ENCODE measurements around the gene ZFP62. TPM values are rescaled to one million over a fixed set of nuclear protein-coding genes. Genes with fewer than 3 reads are reported as not detected.

The ZFP62 gene
- total RNA-seq, 4 donors from 2014 or later, result 9.2 to 21.8 (median 10.8) TPM

GRCh38 chr5:180874804-180875582, 13.9 kb upstream of the ZFP62 start:
- ATAC-seq (ENCODE audit: low FRiP score) (no peak), DNase-seq (ENCODE audit: low spot score) (no peak)
- TF ChIP-seq, protein P1, sequence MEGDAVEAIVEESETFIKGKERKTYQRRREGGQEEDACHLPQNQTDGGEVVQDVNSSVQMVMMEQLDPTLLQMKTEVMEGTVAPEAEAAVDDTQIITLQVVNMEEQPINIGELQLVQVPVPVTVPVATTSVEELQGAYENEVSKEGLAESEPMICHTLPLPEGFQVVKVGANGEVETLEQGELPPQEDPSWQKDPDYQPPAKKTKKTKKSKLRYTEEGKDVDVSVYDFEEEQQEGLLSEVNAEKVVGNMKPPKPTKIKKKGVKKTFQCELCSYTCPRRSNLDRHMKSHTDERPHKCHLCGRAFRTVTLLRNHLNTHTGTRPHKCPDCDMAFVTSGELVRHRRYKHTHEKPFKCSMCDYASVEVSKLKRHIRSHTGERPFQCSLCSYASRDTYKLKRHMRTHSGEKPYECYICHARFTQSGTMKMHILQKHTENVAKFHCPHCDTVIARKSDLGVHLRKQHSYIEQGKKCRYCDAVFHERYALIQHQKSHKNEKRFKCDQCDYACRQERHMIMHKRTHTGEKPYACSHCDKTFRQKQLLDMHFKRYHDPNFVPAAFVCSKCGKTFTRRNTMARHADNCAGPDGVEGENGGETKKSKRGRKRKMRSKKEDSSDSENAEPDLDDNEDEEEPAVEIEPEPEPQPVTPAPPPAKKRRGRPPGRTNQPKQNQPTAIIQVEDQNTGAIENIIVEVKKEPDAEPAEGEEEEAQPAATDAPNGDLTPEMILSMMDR (IDR thresholded peaks at IDR 0.05), result no peak

- TF ChIP-seq, protein P1 (IDR thresholded peaks at IDR 0.05), result no peak
- DNase-seq (ENCODE audit: low spot score), result no peak
These were observed 12.8 kb upstream of the ZFP62 start for GRCh38 chr5:180873615-180874520.

GRCh38 chr5:180872419-180872818, 11.3 kb upstream of the ZFP62 start:
- no peak for DNase-seq (ENCODE audit: low spot score)
- TF ChIP-seq, protein P1 (IDR thresholded peaks at IDR 0.05), result no peak
- no peak for ATAC-seq (ENCODE audit: low FRiP score)

More at GRCh38 chr5:180873615-180874520, 12.8 kb upstream of the ZFP62 start:
- ATAC-seq (ENCODE audit: low FRiP score), result no peak

DNA sequence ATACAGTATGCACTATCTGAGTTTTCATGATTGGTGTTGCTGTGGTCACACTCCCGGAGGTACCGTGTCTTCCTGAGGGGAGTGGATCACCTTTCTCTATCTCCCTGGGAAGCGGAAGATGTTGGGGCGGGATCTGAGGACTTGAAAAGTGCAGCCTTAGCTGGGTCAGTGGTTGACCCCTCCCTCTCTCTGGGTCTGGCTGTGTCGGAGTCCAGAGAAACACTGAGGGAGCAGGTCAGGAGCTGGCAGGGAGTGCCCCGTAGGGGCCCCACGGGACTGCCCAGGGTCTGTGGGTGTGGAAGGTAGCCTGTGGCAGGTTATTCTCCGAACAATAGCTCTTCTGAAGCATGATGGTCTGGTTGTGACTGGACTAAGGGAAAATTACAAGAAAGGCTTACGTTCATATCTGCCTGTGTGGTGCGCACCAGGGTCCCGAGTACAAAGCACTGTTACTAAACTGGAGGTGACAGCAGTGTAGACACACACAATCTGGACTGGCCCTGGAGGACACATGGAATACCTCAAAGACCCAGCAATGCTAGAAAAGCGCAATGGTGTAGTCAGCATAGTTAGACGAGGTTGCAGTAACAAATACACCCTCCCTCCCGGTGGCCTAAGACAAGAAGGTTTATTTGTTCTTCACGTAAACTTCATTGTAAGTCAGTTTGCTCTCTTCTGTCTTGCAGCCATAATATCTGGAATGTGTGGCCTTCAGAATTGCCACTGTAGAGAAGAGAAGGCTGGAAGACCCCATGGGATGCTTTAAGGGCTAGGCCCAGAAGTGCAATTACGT, 9.4 kb upstream of the ZFP62 start:
- no peak for ATAC-seq (ENCODE audit: low FRiP score)
- TF ChIP-seq, protein P1 (IDR thresholded peaks at IDR 0.05), result no peak
- DNase-seq (ENCODE audit: low spot score), result no peak

DNA sequence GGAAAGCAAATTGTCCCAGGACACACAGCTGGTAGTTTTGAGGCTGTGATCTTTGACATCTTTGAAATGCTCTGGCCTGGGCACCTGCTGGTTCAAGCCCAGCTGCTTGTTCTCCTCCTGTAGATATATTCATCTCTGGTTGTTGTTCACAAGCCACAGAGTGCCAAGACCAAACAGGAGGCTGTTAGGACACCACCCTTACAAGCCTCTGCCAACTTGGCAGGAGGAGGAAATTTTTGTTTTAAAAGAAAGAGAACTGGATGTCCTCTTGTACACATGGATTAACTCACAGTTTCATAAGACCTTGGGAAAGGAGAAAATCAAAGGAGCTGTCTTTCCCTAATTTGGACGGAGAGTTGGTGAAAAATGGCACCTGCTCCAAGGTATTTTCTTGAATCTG, 8.5 kb upstream of the ZFP62 start:
- ATAC-seq (ENCODE audit: low FRiP score), result peak; percentile 75
- TF ChIP-seq, protein P1 (IDR thresholded peaks at IDR 0.05), result no peak
- DNase-seq (ENCODE audit: low spot score), result no peak

- DNase-seq (ENCODE audit: low spot score) (peak; percentile 91), ATAC-seq (ENCODE audit: low FRiP score) (peak; percentile 66)
- TF ChIP-seq, protein P1 (IDR thresholded peaks at IDR 0.05), result peak in 1 of 3 donors; percentile 21
These were observed 7.9 kb upstream of the ZFP62 start for GRCh38 chr5:180868960-180869359.
